ENCODE results near the gene HBG1. TPM values are rescaled to one million over a fixed set of nuclear protein-coding genes. Genes with fewer than 3 reads are reported as not detected.

The HBG1 gene
- polyA plus RNA-seq, 1 donor (not counting 4 experiments of a cell fraction or from before 2014, with no cell fraction given) = 0.30 TPM

DNA sequence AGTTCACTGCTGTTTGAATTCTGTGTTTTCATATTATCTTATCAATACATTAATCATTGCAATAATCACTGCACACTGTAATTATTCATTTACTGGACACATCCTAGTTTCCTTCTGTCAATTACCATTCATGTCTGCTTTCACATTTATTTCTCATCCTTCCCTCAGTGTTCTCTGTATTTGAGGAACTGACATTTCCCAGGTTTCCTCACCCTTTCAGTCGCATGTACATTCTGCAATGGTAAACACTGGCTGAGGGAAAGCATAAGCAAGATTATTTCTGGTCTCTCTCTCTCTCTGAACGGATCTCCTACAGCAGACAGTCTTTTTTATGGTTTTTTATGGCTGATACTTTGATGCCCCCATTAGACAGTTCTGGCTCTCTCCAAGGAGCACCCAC, 11.2 kb downstream of the HBG1 start:
- Histone ChIP-seq H3K9me1 (ENCODE audit: control insufficient read depth, extremely low read depth, insufficient read depth, low read length) (no peaks in the 10 kb centered on the region), H3K4me1 (ENCODE audit: control insufficient read depth, extremely low read depth, insufficient read depth, low read length) (no peaks in the 10 kb centered on the region), H3K9me3 (ENCODE audit: control insufficient read depth, low read depth, low read length) (no peaks in the 10 kb centered on the region), H3K4me3 (ENCODE audit: control insufficient read depth in 2 of 3, extremely low read depth in 1 of 3, insufficient read depth in 2 of 3, low read depth in 1 of 3, low read length in 3 of 3) (no peak overlapping the region), H3K9ac (ENCODE audit: control insufficient read depth, extremely low read depth, insufficient read depth, low read length) (no peak overlapping the region), H4K20me1 (ENCODE audit: control insufficient read depth, extremely low read depth, insufficient read depth, low read length) (no peaks in the 10 kb centered on the region), H3K79me2 (ENCODE audit: control insufficient read depth, insufficient read depth, low read length) (no peaks in the 10 kb centered on the region), H3K27me3 (ENCODE audit: control insufficient read depth, extremely low read depth, insufficient read depth, low read length) (no peaks in the 10 kb centered on the region), H3K27ac (ENCODE audit: control insufficient read depth, insufficient read depth, low read length) (no peak overlapping the region), H3K36me3 (ENCODE audit: control insufficient read depth in 2 of 2, extremely low read depth in 1 of 2, insufficient read depth in 2 of 2, low read length in 2 of 2) (no peaks in the 10 kb centered on the region), H3K4me2 (ENCODE audit: control insufficient read depth, extremely low read depth, insufficient read depth, low read depth, low read length) (no peak overlapping the region), H2AFZ (ENCODE audit: control insufficient read depth, low read length) (no peak overlapping the region)
- dilution Hi-C loops (cut with MboI; ENCODE audit: extremely low pct_ligation_motif_present, low sequenced_read_pairs) = no loop called here
- DNase-seq (ENCODE audit: low read depth, low spot score) = no peak
- TF ChIP-seq, protein P1, sequence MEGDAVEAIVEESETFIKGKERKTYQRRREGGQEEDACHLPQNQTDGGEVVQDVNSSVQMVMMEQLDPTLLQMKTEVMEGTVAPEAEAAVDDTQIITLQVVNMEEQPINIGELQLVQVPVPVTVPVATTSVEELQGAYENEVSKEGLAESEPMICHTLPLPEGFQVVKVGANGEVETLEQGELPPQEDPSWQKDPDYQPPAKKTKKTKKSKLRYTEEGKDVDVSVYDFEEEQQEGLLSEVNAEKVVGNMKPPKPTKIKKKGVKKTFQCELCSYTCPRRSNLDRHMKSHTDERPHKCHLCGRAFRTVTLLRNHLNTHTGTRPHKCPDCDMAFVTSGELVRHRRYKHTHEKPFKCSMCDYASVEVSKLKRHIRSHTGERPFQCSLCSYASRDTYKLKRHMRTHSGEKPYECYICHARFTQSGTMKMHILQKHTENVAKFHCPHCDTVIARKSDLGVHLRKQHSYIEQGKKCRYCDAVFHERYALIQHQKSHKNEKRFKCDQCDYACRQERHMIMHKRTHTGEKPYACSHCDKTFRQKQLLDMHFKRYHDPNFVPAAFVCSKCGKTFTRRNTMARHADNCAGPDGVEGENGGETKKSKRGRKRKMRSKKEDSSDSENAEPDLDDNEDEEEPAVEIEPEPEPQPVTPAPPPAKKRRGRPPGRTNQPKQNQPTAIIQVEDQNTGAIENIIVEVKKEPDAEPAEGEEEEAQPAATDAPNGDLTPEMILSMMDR (optimal IDR thresholded peaks at IDR 0.05 in 1 of 3, IDR thresholded peaks at IDR 0.05 in 1 of 3, conservative IDR thresholded peaks at IDR 0.05 in 1 of 3; ENCODE audit: extremely low read depth in 1 of 3, insufficient read depth in 2 of 3, low read length in 3 of 3) = no peak
- TF ChIP-seq EZH2 (IDR thresholded peaks at IDR 0.05; ENCODE audit: low read length) = no peak
- FAIRE-seq = no peak

DNA sequence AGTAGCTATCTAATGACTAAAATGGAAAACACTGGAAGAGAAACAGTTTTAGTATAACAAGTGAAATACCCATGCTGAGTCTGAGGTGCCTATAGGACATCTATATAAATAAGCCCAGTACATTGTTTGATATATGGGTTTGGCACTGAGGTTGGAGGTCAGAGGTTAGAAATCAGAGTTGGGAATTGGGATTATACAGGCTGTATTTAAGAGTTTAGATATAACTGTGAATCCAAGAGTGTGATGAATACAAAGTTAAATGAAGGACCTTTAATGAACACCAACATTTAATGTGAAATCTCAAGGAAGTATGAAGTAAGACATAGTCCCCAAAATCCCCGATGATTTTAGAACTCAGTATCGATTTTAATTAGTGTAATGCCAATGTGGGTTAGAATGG, 12.2 kb downstream of the HBG1 start:
- no peak overlapping the region for H3K4me2 ChIP-seq (ENCODE audit: control insufficient read depth, extremely low read depth, insufficient read depth, low read depth, low read length)
- dilution Hi-C loops (cut with MboI; ENCODE audit: extremely low pct_ligation_motif_present, low sequenced_read_pairs) = no loop called here
- no peaks in the 10 kb centered on the region for H3K9me1 ChIP-seq (ENCODE audit: control insufficient read depth, extremely low read depth, insufficient read depth, low read length)
- no peak overlapping the region for H2AFZ ChIP-seq (ENCODE audit: control insufficient read depth, low read length)
- no peaks in the 10 kb centered on the region for H4K20me1 ChIP-seq (ENCODE audit: control insufficient read depth, extremely low read depth, insufficient read depth, low read length)
- no peaks in the 10 kb centered on the region for H3K4me1 ChIP-seq (ENCODE audit: control insufficient read depth, extremely low read depth, insufficient read depth, low read length)
- TF ChIP-seq, protein P1 (optimal IDR thresholded peaks at IDR 0.05 in 1 of 3, IDR thresholded peaks at IDR 0.05 in 1 of 3, conservative IDR thresholded peaks at IDR 0.05 in 1 of 3; ENCODE audit: extremely low read depth in 1 of 3, insufficient read depth in 2 of 3, low read length in 3 of 3) = no peak
- no peak for TF ChIP-seq EZH2 (IDR thresholded peaks at IDR 0.05; ENCODE audit: low read length)
- no peaks in the 10 kb centered on the region for H3K79me2 ChIP-seq (ENCODE audit: control insufficient read depth, insufficient read depth, low read length)
- no peaks in the 10 kb centered on the region for H3K27me3 ChIP-seq (ENCODE audit: control insufficient read depth, extremely low read depth, insufficient read depth, low read length)
- H3K4me3 ChIP-seq (ENCODE audit: control insufficient read depth in 2 of 3, extremely low read depth in 1 of 3, insufficient read depth in 2 of 3, low read depth in 1 of 3, low read length in 3 of 3) = no peak overlapping the region
- H3K9me3 ChIP-seq (ENCODE audit: control insufficient read depth, low read depth, low read length) = no peaks in the 10 kb centered on the region
- H3K9ac ChIP-seq (ENCODE audit: control insufficient read depth, extremely low read depth, insufficient read depth, low read length) = no peak overlapping the region
- no peak for FAIRE-seq
- no peak for DNase-seq (ENCODE audit: low read depth, low spot score)
- no peaks in the 10 kb centered on the region for H3K36me3 ChIP-seq (ENCODE audit: control insufficient read depth in 2 of 2, extremely low read depth in 1 of 2, insufficient read depth in 2 of 2, low read length in 2 of 2)
- H3K27ac ChIP-seq (ENCODE audit: control insufficient read depth, insufficient read depth, low read length) = no peak overlapping the region
